HepG2 (cell line): ENCODE data around the gene GYS1. TPM values are rescaled to one million over a fixed set of nuclear protein-coding genes. Genes with fewer than 3 reads are reported as not detected.

Experiments used
- ARID4A ChIP-seq: sonication (generic); formaldehyde crosslinking; IDR thresholded peaks from 2 replicates; pipeline ENCODE4 v1.5.0; 2020; ENCODE audit warnings: mild to moderate bottlenecking, missing genetic modification reagents, borderline replicate concordance
- CENPBD1 ChIP-seq: sonication (generic); formaldehyde crosslinking; IDR thresholded peaks from 2 replicates; pipeline ENCODE4 v1.8.0; 2022; ENCODE audit warnings: missing genetic modification reagents, low read depth, mild to moderate bottlenecking, borderline replicate concordance
- DNMT1 ChIP-seq: sonication (generic); formaldehyde crosslinking; IDR thresholded peaks from 2 replicates; pipeline ENCODE4 v1.5.1; 2020; ENCODE audit warnings: mild to moderate bottlenecking, missing genetic modification reagents
- HMG20A ChIP-seq: IDR thresholded peaks from 2 replicates; pipeline ENCODE4 v1.6.1; 2016; ENCODE audit warnings: borderline replicate concordance
- MAX ChIP-seq: IDR thresholded peaks from 2 replicates; pipeline ENCODE4 v1.6.1; 2012; ENCODE audit warnings: inconsistent platforms
- MBNL3 ChIP-seq: fragments of 250-450 bp; sonication (Bioruptor Pico); conservative IDR thresholded peaks from 2 replicates; pipeline ENCODE4 v1.8.0; 2022; ENCODE audit warnings: mild to moderate bottlenecking, inconsistent platforms
- MTF2 ChIP-seq: sonication (generic); formaldehyde crosslinking; IDR thresholded peaks from 2 replicates; pipeline ENCODE4 v1.5.0; 2020; ENCODE audit warnings: missing genetic modification reagents, borderline replicate concordance
- NKX3-1 ChIP-seq: sonication (generic); formaldehyde crosslinking; IDR thresholded peaks from 2 replicates; pipeline ENCODE4 v1.5.0; 2020; ENCODE audit warnings: missing genetic modification reagents
- RBFOX2 ChIP-seq: fragments of 200-400 bp; formaldehyde crosslinking; IDR thresholded peaks from 2 replicates; pipeline ENCODE4 v1.6.1; 2017; ENCODE audit warnings: low read depth, mild to moderate bottlenecking, low read length
- SATB2 ChIP-seq: sonication (generic); formaldehyde crosslinking; IDR thresholded peaks from 2 replicates; pipeline ENCODE4 v1.5.0; 2020; ENCODE audit warnings: missing genetic modification reagents
- ZBTB33 ChIP-seq: sonication (generic); formaldehyde crosslinking; IDR thresholded peaks from 2 replicates; pipeline ENCODE4 v1.4.0; 2020; ENCODE audit warnings: missing genetic modification reagents
- ZNF224 ChIP-seq: sonication (generic); formaldehyde crosslinking; IDR thresholded peaks from 2 replicates; pipeline ENCODE4 v1.5.0; 2020; ENCODE audit warnings: mild to moderate bottlenecking, missing genetic modification reagents
- ZNF232 ChIP-seq: sonication (generic); formaldehyde crosslinking; IDR thresholded peaks from 2 replicates; pipeline ENCODE4 v1.4.0; 2020; ENCODE audit warnings: missing genetic modification reagents, borderline replicate concordance
- ZNF512B ChIP-seq: sonication (generic); formaldehyde crosslinking; IDR thresholded peaks from 2 replicates; pipeline ENCODE4 v1.5.1; 2020; ENCODE audit warnings: missing genetic modification reagents, mild to moderate bottlenecking, borderline replicate concordance
- ZNF569 ChIP-seq: sonication (generic); formaldehyde crosslinking; IDR thresholded peaks from 2 replicates; pipeline ENCODE4 v1.5.0; 2020; ENCODE audit warnings: mild to moderate bottlenecking, missing genetic modification reagents, moderate library complexity, borderline replicate concordance
- ZNF687 ChIP-seq: sonication (generic); formaldehyde crosslinking; IDR thresholded peaks from 2 replicates; pipeline ENCODE4 v1.5.1; 2020; ENCODE audit warnings: mild to moderate bottlenecking, missing genetic modification reagents, moderate library complexity
- polyA plus RNA-seq, 8 experiments: library from polyadenylated mRNA; depleted of rRNA in 3 of 8; stranded (reverse) in 7 of 8; unstranded in 1 of 8; fragments of >200 nt; fragmentation: Illumina TruSeq in 4 of 8; extraction: Trizol in 4 of 8; gene quantifications; 2 replicates each; pipeline versions ENCODE4 v1.2.1 to v1.2.3, GENCODE V29; 2011 to 2016; ENCODE audit warnings: low read depth in 4 of 8, missing spikeins in 1 of 8, mixed read lengths in 1 of 8; ENCODE audit not compliant: insufficient read depth in 1 of 8
- total RNA-seq, 5 experiments: library from RNA; depleted of rRNA; stranded (reverse); fragments of >200 nt; fragmentation: Illumina TruSeq; extraction: Trizol; gene quantifications; 2 replicates each; pipeline ENCODE4 v1.2.3, GENCODE V29; 2016; ENCODE audit warnings: low read depth in 1 of 5

The GYS1 gene
- total and polyA plus RNA-seq, 2 of the 13 experiments (the other 11 are each of a cell fraction or from before 2014, with no cell fraction given): 18.4 to 42.1 TPM

DNA sequence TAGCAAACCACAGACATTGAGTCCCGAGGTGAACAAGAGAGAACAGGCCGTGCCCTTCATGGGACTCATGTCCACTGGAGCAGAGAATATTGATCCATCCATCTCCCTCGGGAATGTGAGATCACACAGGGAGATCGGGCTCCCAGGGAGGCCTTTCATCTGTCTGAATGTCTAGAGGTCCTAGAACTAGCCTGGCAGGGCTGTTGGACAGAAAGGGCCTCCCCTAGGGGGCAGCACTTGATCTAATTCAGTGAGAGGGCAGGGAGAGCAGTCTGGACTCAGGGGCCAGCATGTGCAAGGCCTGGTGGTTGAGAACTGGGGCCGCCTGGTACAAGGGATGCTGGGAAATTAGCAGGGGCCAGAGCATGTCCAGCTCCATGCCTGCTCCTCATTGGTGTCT is 4.9 kb upstream of the GYS1 start (continued):
- TF ChIP-seq ZNF512B (CRISPR knock-in tag): no peak
- peak; percentile 24; the same call in 1 of the 2 replicates for TF ChIP-seq MAX
- TF ChIP-seq ZNF232 (CRISPR knock-in tag): no peak
- no peak for TF ChIP-seq MTF2 (CRISPR knock-in tag)
- no peak for TF ChIP-seq CENPBD1
- TF ChIP-seq RBFOX2: no peak
- TF ChIP-seq MBNL3 (CRISPR knock-in tag): no peak
- no peak for TF ChIP-seq ZNF569 (CRISPR knock-in tag)
- TF ChIP-seq NKX3-1 (CRISPR knock-in tag): no peak
- TF ChIP-seq SATB2 (CRISPR knock-in tag): no peak
- no peak for TF ChIP-seq DNMT1 (CRISPR knock-in tag)
- TF ChIP-seq HMG20A (CRISPR knock-in tag): no peak
- peak; percentile 59 for TF ChIP-seq ZNF687 (CRISPR knock-in tag)
- TF ChIP-seq ARID4A (CRISPR knock-in tag): no peak
- TF ChIP-seq ZNF224: no peak
- TF ChIP-seq ZBTB33 (CRISPR knock-in tag): peak; percentile 16; the same call in 1 of the 2 replicates
